SJCRH30 (cell line): ENCODE results near the gene HSPG2. TPM values are rescaled to one million over a fixed set of nuclear protein-coding genes. Genes with fewer than 3 reads are reported as not detected.
"Not testable (repeated sequence)": the region's sequence is repeated elsewhere in the genome, so short reads cannot be mapped to it uniquely, and the experiment has no call there.

Experiments
- DNase-seq, 2 experiments: peaks; one replicate each; pipeline ENCODE4 v3.0.0-alpha.2; 2015 to 2020
- H3K27ac ChIP-seq: fragments of 250-450 bp; sonication (Bioruptor Pico); 2 replicates; pipeline ENCODE4 v1.5.1; 2020; ENCODE audit warnings: mild to moderate bottlenecking, moderate library complexity
- H3K27me3 ChIP-seq: fragments of 250-450 bp; sonication (Bioruptor Pico); 2 replicates; pipeline ENCODE4 v1.5.1; 2020; ENCODE audit warnings: mild to moderate bottlenecking, moderate library complexity
- H3K36me3 ChIP-seq: fragments of 250-450 bp; sonication (Bioruptor Pico); 2 replicates; pipeline ENCODE4 v1.5.1; 2020; ENCODE audit warnings: mild to moderate bottlenecking, moderate library complexity
- H3K4me1 ChIP-seq: fragments of 250-450 bp; sonication (Bioruptor Pico); 2 replicates; pipeline ENCODE4 v1.5.1; 2020; ENCODE audit warnings: mild to moderate bottlenecking, moderate library complexity
- H3K4me3 ChIP-seq: fragments of 250-450 bp; sonication (Bioruptor Pico); 2 replicates; pipeline ENCODE4 v1.5.1; 2020; ENCODE audit warnings: mild to moderate bottlenecking, moderate library complexity
- H3K9me3 ChIP-seq: fragments of 250-450 bp; sonication (Bioruptor Pico); replicated peaks from 2 replicates; pipeline ENCODE4 v1.5.1; 2020; ENCODE audit warnings: mild to moderate bottlenecking, moderate library complexity
- total RNA-seq: library from RNA; depleted of rRNA; stranded (reverse); fragments of >200 nt; shearing (Covaris generic); gene quantifications from 2 replicates; pipeline ENCODE4 v1.2.3, GENCODE V29; 2014; rRNA removed

The HSPG2 gene
- total RNA-seq: 82.3 and 84.0 TPM in 2 replicates

GRCh38 chr1:21937034-21937371, at the start of gene HSPG2:
Gene HSPG2, minus strand, starts transcription at chr1:21937310. Its CDS starts 93 bp downstream, at chr1:21937217.
- Histone ChIP-seq H3K9me3 (no peaks in the 10 kb centered on the region), H3K27me3 (no peaks in the 10 kb centered on the region), H3K36me3 (peaks cover 15% of the 10 kb centered on the region; the same call in 1 of the 2 replicates), H3K4me3 (peak within 1 kb of the TSS; percentile 92), H3K27ac (peak within 1 kb of the TSS; percentile 97), H3K4me1 (peaks cover 68% of the 10 kb centered on the region)
- no peak for DNase-seq

- not testable (repeated sequence) for DNase-seq, H3K27ac ChIP-seq, H3K4me3 ChIP-seq, H3K9me3 ChIP-seq, H3K27me3 ChIP-seq, H3K4me1 ChIP-seq, H3K36me3 ChIP-seq
Observed at GRCh38 chr1:21986386-21986785, 49.3 kb upstream of the HSPG2 start.

- not testable (repeated sequence) for H3K4me3 ChIP-seq, H3K27ac ChIP-seq, H3K9me3 ChIP-seq, DNase-seq, H3K36me3 ChIP-seq, H3K27me3 ChIP-seq, H3K4me1 ChIP-seq
Observed at GRCh38 chr1:21985893-21986292, 48.8 kb upstream of the HSPG2 start.

- DNase-seq: not testable (repeated sequence)
Observed at GRCh38 chr1:21983539-21983938, 46.4 kb upstream of the HSPG2 start.

DNA sequence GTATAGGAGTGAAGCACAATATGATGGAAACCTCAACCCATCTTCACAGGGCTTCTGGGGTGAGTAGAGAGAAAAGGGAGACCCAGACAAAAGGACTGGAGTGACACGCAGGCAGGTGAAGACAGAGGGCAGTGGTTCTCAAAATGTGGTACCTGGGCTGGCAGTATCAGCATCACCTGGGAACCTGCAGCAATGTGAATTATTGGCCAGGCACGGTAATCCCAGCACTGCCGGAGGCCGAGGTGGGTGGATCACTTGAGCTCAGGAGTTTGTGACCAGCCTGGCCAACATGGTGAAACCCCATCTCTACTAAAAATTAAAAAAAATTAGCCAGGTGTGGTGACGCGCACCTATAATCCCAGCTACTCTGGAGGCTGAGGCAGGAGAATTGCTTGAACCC, 45.0 kb upstream of the HSPG2 start:
- not testable (repeated sequence) for H3K36me3 ChIP-seq, H3K27ac ChIP-seq, H3K4me3 ChIP-seq, DNase-seq, H3K9me3 ChIP-seq, H3K27me3 ChIP-seq, H3K4me1 ChIP-seq

More at GRCh38 chr1:21983539-21983938, 46.4 kb upstream of the HSPG2 start:
- H3K4me1 ChIP-seq, H3K9me3 ChIP-seq, H3K4me3 ChIP-seq, H3K36me3 ChIP-seq, H3K27me3 ChIP-seq, H3K27ac ChIP-seq: not testable (repeated sequence)

DNA sequence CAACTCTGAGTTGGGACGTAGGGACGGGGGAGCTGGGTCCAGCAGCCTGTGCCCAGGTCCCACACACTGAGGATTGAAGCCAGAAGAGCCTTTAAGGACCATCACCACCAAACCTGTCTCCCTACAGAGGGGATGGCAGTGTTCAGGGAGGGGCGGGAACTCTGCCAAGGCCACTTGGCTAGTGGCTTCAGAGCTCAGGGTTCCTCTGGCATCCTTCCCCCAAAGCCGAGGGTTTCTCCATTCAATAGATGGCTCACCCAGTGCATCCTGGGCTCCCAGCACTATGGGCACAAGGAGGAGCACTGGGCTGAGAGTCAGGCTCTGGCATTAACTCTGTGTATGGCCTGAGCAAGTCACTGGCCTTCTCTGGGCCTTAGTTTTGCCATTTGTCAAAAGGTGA, 44.1 kb upstream of the HSPG2 start:
- H3K4me1 ChIP-seq, DNase-seq, H3K36me3 ChIP-seq, H3K27ac ChIP-seq, H3K9me3 ChIP-seq, H3K27me3 ChIP-seq, H3K4me3 ChIP-seq: not testable (repeated sequence)

DNA sequence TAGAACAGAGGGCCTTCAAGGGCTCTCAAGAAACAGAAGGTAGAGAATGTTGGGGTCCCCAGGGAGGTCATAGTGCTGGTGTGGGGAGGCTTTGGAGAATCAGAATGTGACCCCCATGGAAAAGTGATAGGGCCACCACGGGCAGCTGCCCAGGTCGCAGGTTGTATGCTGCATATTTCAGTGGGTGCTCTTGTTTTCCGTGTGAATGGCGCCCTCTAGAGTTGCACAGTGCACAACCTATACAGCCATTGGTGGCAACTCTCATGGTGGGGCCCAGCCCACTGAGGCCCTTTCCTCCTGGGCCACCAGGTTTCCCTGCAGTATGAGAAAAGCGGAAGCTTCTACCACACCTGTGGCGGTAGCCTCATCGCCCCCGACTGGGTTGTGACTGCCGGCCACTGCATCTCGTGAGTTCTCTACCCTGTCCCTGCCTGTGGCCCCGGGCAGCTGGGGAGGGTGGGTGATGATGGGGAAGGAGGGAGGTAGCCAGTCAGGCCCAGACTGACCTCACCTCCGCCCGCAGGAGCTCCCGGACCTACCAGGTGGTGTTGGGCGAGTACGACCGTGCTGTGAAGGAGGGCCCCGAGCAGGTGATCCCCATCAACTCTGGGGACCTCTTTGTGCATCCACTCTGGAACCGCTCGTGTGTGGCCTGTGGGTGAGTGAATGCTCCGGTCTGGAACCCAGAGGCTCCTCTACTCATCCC, 43.6 kb upstream of the HSPG2 start:
- not testable (repeated sequence) for H3K9me3 ChIP-seq, H3K4me1 ChIP-seq, H3K27ac ChIP-seq, H3K36me3 ChIP-seq, DNase-seq, H3K27me3 ChIP-seq, H3K4me3 ChIP-seq

DNA sequence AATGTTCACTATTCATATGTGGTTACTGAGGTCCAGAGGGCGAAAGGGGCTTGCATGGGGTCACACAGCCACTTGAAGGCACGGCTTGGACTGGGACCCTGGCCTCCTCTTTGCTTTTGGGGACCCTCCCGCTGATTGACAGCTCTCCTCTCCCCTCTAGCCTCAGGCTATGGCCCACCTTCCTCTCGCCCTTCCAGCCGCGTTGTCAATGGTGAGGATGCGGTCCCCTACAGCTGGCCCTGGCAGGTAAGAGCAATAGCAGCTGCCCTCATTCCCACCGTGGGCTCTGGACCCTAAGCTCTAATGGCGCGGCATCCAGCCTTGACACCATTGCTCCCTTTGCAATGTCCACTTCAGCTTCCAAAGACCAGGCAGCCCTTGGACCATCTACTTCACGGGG, 41.1 kb upstream of the HSPG2 start:
- not testable (repeated sequence) for H3K27me3 ChIP-seq, H3K27ac ChIP-seq, H3K4me3 ChIP-seq, H3K9me3 ChIP-seq, DNase-seq, H3K36me3 ChIP-seq
- H3K4me1 ChIP-seq: peaks cover 16% of the 10 kb centered on the region

DNA sequence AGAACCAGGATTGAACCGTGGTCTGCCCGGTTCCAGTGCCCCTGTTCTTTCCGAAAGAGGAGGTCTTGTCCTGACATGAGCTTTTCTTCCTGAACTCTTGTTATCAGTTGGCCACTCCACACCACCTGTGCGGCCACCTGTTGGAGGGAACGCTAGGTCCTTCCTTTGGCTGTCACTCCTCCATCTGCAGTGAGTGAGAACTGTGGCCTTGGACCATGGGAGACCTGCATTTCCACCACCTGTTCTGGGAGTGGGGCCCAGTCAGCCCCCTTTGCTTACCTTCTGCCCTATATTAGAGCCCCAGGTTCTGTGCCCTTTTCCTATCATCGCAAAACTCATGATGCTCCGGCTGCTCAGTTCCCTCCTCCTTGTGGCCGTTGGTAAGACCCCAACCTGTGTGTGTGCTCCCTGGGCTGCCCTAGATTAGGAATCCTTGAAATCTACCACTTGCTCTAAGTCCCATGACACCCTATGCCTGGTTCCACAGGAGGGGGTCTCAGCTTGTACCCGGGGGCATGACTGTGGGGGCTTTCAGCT, 39.7 kb upstream of the HSPG2 start, which contains the start of gene CELA3B:
TSS of gene CELA3B (plus strand) at position 320 of the 537 bp plus-strand sequence. CDS start at position 338, 18 bp downstream.
- not testable (repeated sequence) for H3K9me3 ChIP-seq, DNase-seq, H3K27me3 ChIP-seq, H3K27ac ChIP-seq, H3K36me3 ChIP-seq, H3K4me3 ChIP-seq
- H3K4me1 ChIP-seq: peaks cover 18% of the 10 kb centered on the region

DNA sequence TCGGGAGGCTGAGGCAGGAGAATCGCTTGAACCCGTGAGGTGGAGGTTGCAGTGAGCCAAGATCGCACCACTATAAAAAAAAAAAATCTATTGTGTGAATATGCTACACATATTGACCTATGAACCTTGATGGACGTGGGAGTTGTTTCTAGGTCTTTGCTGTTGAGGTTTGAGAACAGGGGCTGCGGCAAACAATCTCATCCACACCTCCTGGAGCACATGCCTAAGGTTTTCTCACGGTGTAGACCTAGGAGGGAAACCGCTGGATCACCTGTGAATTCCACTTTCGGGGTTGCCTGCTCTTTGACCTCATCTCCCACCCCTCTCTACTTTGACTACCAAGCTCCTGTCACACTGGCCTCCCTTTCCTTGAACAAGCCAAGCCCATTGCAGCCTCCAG, 38.2 kb upstream of the HSPG2 start:
- not testable (repeated sequence) for H3K9me3 ChIP-seq, H3K4me3 ChIP-seq
- H3K4me1 ChIP-seq: peaks cover 18% of the 10 kb centered on the region

GRCh38 chr1:21974699-21975098, 37.6 kb upstream of the HSPG2 start:
- H3K4me3 ChIP-seq, H3K9me3 ChIP-seq, H3K27me3 ChIP-seq, H3K36me3 ChIP-seq: not testable (repeated sequence)
- DNase-seq: peak; percentile 90 to 95
- Histone ChIP-seq H3K27ac (peak overlapping the region; percentile 56), H3K4me1 (peaks cover 18% of the 10 kb centered on the region)

More for the DNA sequence above, 38.2 kb upstream of the HSPG2 start:
- not testable (repeated sequence) for DNase-seq, H3K27me3 ChIP-seq, H3K27ac ChIP-seq, H3K36me3 ChIP-seq

DNA sequence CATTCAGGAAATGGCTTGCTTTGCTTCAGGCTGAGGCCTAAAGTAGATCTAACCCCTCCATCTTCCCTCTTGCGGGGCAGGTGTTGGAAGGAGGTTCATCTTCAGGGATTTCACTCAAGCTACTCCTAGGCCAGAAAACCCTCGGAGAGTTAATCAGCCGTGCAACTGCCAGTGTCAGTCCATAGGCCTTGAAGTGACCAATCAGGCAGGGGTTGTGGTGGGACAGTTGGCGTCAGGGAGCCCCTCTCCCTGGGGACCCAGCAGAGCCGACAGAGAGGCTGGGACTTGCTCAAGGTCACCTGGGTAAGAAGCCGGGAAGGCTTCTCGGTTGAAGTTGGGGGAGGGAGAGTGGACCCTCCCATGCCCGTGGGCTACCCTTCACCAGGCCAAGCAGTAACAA, 36.8 kb upstream of the HSPG2 start:
- not testable (repeated sequence) for H3K4me3 ChIP-seq, H3K36me3 ChIP-seq, H3K9me3 ChIP-seq, H3K27me3 ChIP-seq
- peak overlapping the region; percentile 56; the same call in 1 of the 2 replicates for H3K27ac ChIP-seq
- H3K4me1 ChIP-seq: peaks cover 18% of the 10 kb centered on the region
- peak in 1 of 2 experiments; percentile 65 for DNase-seq

- H3K4me1 ChIP-seq: peaks cover 18% of the 10 kb centered on the region
- H3K27ac ChIP-seq, H3K9me3 ChIP-seq, H3K27me3 ChIP-seq, DNase-seq, H3K4me3 ChIP-seq, H3K36me3 ChIP-seq: not testable (repeated sequence)
Observed at GRCh38 chr1:21972973-21973441, 35.9 kb upstream of the HSPG2 start.

GRCh38 chr1:21970523-21970922, 33.4 kb upstream of the HSPG2 start:
- not testable (repeated sequence) for H3K36me3 ChIP-seq, H3K9me3 ChIP-seq, H3K4me3 ChIP-seq, DNase-seq, H3K27ac ChIP-seq, H3K27me3 ChIP-seq
- H3K4me1 ChIP-seq: peaks cover 19% of the 10 kb centered on the region

DNA sequence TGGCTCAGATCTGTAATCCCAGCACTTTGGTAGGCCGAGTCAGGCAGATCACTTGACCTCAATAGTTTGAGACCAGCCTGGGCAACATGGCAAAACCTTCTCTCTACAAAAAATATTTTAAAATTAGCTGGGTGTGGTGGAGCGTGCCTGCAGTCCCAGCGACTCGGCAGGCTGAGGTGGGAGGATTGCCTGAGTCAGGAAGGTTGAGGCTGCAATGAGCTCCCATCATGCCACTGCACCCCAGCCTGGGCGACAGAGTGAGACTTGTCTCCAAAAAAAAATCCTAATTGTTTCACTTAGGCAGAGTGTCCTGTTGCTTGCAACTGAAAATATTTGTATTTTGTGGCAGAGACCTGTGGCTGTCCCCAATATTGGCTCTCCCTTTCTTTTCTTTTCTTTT, 32.0 kb upstream of the HSPG2 start:
- not testable (repeated sequence) for H3K9me3 ChIP-seq, H3K4me3 ChIP-seq, H3K36me3 ChIP-seq, DNase-seq, H3K27ac ChIP-seq, H3K27me3 ChIP-seq
- peaks cover 21% of the 10 kb centered on the region for H3K4me1 ChIP-seq

DNA sequence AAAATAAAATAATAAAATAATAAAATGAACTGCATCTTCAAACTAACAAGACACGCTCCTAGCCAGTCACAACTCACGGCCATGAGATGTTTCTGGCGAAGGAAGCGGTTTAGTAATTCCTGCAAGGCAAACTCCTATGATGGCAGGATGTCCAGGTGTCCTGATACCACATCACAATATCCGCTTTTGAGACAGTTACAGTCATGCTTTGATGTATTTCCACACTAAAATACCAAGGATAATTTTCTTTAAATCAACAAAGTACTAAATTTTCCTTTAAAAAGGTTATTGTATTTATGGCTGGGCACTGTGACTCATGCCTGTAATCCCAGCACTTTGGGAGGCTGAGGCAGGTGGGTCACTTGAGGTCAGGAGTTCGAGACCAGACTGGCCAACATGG, 30.1 kb upstream of the HSPG2 start:
- H3K4me1 ChIP-seq: peaks cover 26% of the 10 kb centered on the region
- not testable (repeated sequence) for H3K36me3 ChIP-seq, H3K4me3 ChIP-seq, H3K27ac ChIP-seq, H3K27me3 ChIP-seq, DNase-seq, H3K9me3 ChIP-seq
